ENCODE results near the gene FHIT. TPM values are rescaled to one million over a fixed set of nuclear protein-coding genes. Genes with fewer than 3 reads are reported as not detected.

Gene FHIT
- total RNA-seq, 4 donors from 2014 or later: 3.5 to 17.0 (median 16.7) TPM

DNA sequence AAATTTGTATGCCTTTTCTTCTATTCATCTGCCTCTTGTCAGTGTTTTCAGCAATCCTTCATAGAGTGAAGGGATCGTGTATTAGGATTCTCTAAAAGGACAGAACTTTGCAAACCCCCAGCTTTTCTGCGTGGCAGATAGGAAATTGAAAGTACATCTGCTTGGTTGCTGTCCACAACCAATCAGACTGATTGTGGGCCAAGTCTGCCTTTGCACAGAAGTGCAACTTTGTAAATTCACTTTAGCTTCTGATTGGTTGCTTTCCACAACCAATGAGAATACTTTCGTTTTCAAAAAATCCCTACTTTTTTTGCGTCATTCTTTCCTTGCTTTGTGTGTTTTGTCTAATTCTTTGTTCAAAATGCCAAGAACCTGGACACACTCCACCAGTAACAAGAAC, 847.4 kb downstream of the FHIT start:
- Histone ChIP-seq H3K4me1 (no peaks in the 10 kb centered on the region), H3K27me3 (no peaks in the 10 kb centered on the region), H3K27ac (no peak overlapping the region), H3K9me3 (no peaks in the 10 kb centered on the region), H3K4me3 (no peak overlapping the region), H3K36me3 (no peaks in the 10 kb centered on the region)
- no peak for DNase-seq
- TF ChIP-seq, protein P1, sequence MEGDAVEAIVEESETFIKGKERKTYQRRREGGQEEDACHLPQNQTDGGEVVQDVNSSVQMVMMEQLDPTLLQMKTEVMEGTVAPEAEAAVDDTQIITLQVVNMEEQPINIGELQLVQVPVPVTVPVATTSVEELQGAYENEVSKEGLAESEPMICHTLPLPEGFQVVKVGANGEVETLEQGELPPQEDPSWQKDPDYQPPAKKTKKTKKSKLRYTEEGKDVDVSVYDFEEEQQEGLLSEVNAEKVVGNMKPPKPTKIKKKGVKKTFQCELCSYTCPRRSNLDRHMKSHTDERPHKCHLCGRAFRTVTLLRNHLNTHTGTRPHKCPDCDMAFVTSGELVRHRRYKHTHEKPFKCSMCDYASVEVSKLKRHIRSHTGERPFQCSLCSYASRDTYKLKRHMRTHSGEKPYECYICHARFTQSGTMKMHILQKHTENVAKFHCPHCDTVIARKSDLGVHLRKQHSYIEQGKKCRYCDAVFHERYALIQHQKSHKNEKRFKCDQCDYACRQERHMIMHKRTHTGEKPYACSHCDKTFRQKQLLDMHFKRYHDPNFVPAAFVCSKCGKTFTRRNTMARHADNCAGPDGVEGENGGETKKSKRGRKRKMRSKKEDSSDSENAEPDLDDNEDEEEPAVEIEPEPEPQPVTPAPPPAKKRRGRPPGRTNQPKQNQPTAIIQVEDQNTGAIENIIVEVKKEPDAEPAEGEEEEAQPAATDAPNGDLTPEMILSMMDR (IDR thresholded peaks at IDR 0.05): no peak
- TF ChIP-seq POLR2A (IDR thresholded peaks at IDR 0.05): no peak

DNA sequence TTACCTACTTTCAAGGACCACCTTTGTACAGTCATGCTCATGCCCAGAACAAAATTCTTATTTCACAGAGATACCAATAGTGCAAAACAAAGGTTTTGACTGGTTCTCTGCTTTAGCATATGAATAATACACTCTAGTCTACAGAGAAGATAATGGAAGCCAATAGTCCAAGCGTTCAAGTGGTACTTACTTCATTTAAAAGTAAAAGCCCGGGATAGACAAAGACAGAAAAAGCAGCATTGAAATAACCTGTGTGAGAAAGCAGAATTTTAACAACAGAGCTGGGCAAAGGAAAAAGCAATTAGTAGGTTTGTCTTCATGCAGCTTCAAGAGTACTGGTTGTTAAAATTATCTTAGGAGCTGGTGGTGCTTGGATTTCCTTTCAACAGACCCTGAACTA, 848.3 kb downstream of the FHIT start:
- H3K4me3 ChIP-seq: no peak overlapping the region
- H3K27me3 ChIP-seq: no peaks in the 10 kb centered on the region
- no peaks in the 10 kb centered on the region for H3K9me3 ChIP-seq
- TF ChIP-seq, protein P1 (IDR thresholded peaks at IDR 0.05): no peak
- TF ChIP-seq POLR2A (IDR thresholded peaks at IDR 0.05): no peak
- DNase-seq: no peak
- no peak overlapping the region for H3K27ac ChIP-seq
- no peaks in the 10 kb centered on the region for H3K36me3 ChIP-seq
- no peaks in the 10 kb centered on the region for H3K4me1 ChIP-seq

DNA sequence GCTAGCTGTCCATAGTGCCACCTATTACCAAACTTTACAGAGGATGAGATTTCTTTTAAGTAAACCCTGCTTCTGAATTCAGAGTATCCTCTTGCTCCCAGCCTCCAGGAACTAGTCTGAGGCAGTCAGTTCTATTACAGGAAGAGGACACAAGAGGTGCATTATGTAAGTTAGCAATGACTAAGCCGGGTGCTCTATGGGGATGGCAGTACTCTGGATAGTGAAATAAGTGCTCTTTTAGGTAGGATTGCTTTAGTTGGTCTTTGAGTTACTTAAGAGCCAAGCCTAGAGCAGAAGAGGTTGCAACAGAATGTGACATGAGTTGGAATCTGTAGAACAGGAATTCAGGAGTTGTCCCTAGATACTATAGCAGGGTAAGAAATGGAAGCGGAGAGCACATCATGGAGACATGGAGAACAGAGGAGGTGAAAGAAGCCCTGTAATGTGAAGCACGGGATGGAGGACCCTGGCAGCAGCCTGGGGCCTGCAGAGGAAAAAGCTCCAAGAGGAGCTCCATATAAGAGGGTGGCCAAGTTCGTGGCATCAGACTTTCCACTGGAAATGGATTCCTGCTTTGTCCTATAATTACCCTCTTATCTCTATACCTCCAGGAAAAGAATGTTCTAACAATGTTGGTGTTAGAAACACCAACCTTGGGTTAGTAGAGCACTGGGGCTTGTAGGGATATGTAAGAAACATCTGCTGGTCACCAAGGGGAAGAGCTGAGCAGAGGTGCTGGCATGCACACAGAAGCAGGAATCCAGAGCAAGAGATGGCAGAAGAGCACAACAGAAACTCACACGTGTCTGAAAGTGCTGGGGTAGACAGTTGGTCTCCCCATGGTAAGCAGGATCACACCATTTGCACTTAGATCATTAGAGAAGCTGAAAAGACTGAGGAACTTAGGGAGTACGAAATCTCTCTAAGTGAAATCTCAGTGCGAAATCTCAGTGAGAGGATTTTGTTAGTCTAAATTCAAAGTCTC, 851.1 kb downstream of the FHIT start:
- Histone ChIP-seq H3K4me3 (no peak overlapping the region), H3K9me3 (no peaks in the 10 kb centered on the region), H3K27me3 (no peaks in the 10 kb centered on the region), H3K36me3 (no peaks in the 10 kb centered on the region), H3K4me1 (no peaks in the 10 kb centered on the region), H3K27ac (no peak overlapping the region)
- DNase-seq: no peak
- TF ChIP-seq, protein P1 (IDR thresholded peaks at IDR 0.05): no peak
- no peak for TF ChIP-seq POLR2A (IDR thresholded peaks at IDR 0.05)

DNA sequence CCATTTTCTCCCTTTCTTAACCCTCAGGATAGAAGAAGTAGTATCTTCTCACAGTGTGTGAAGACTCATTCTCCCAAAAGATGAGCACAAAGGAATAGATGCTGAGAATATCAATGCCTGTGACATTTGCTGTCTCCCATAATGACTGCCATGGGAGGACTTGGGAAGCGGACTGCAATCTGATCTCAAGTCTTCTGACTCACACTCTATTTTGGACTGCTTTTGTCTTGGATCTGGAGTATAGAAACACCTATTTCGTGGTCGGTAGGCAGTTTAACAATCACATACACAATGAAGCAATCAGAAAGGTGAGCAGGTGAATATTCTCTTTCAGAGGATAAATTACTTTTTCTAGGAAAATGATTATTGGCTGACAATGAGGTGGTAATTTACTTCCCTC, 852.0 kb downstream of the FHIT start:
- H3K9me3 ChIP-seq: no peaks in the 10 kb centered on the region
- no peak for TF ChIP-seq POLR2A (IDR thresholded peaks at IDR 0.05)
- TF ChIP-seq, protein P1 (IDR thresholded peaks at IDR 0.05): no peak
- no peaks in the 10 kb centered on the region for H3K36me3 ChIP-seq
- H3K27ac ChIP-seq: no peak overlapping the region
- no peak for DNase-seq
- H3K4me3 ChIP-seq: no peak overlapping the region
- no peaks in the 10 kb centered on the region for H3K27me3 ChIP-seq
- no peaks in the 10 kb centered on the region for H3K4me1 ChIP-seq

DNA sequence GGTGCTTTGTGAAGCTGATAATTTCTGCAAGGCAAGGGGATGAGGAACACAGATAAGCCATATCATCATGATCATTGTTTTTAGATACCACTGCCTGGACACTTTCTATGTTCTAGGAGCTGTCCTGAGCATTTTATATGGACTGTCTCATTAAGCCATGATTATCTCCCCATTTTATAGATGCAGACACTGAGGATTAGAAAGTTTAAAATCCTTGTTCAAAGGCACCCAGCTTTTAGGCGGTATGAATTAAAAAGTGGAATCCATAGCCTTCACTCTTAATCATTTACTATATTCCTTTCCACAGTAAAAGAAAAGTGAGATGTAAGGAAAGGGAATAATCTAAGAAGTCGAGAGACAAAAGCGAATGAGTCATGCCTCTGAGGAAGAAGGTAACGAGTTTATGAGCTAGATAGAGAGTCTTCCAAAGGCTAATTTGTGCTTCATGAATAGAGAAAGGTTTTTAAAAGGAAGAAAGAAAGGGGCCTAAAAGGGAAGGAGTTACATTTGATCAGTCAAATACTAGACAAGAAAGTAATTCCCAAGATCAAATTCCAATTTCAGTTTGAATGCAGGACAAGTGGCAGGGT, 856.0 kb downstream of the FHIT start:
- Histone ChIP-seq H3K4me1 (no peaks in the 10 kb centered on the region), H3K27ac (no peak overlapping the region), H3K36me3 (no peaks in the 10 kb centered on the region), H3K9me3 (no peaks in the 10 kb centered on the region), H3K27me3 (no peaks in the 10 kb centered on the region), H3K4me3 (no peak overlapping the region)
- TF ChIP-seq, protein P1 (IDR thresholded peaks at IDR 0.05): no peak
- no peak for TF ChIP-seq POLR2A (IDR thresholded peaks at IDR 0.05)
- no peak for DNase-seq

Data from Peyer's patch (tissue), 4 donors.